ENCODE data around the gene RAPGEF5. TPM values are rescaled to one million over a fixed set of nuclear protein-coding genes. Genes with fewer than 3 reads are reported as not detected.

RAPGEF5 gene
- 10 to 100 TPM; 47.2 to 88.7 (median 72.8) TPM for polyA plus RNA-seq (ENCODE audit: insufficient read depth in 1 of 5, insufficient read length in 5 of 5, low replicate concordance in 1 of 5)
- long read RNA-seq, donor 1, partial matches to known transcripts: 0 of 1 reads
- long read RNA-seq, donor 1, other reads (novel, unspliced or antisense): 0 of 1 reads
- long read RNA-seq, donor 2: 0 reads
- long read RNA-seq, donor 3, partial matches to known transcripts: 0 of 1 reads
- long read RNA-seq, donor 3, other reads (novel, unspliced or antisense): 0 of 1 reads
- long read RNA-seq, donor 4, full-length matches to known transcripts: 1 of 1 reads
- long read RNA-seq, donor 4, partial matches to known transcripts: 0 of 1 reads
- long read RNA-seq, donor 4, other reads (novel, unspliced or antisense): 0 of 1 reads
- long read RNA-seq, donor 5: 0 reads
- long read RNA-seq, donor 6, full-length matches to known transcripts: 2 of 9 reads
- long read RNA-seq, donor 6, partial matches to known transcripts: 7 of 9 reads
- long read RNA-seq, donor 6, other reads (novel, unspliced or antisense): 0 of 9 reads
- long read RNA-seq, donor 7: 0 reads
- long read RNA-seq, donor 8: 0 reads

GRCh38 chr7:22356701-22357310 is at the start of gene RAPGEF5:
Gene RAPGEF5, minus strand, starts transcription at chr7:22357154. Its CDS starts 94 bp downstream, at chr7:22357060.
- no peak for DNase-seq

- DNase-seq: no peak
Observed at GRCh38 chr7:22406715-22407114, 49.8 kb upstream of the RAPGEF5 start.

GRCh38 chr7:22404421-22405023 is 47.6 kb upstream of the RAPGEF5 start:
- no peak for DNase-seq

- DNase-seq: no peak
Observed at GRCh38 chr7:22403344-22403743, 46.4 kb upstream of the RAPGEF5 start.

GRCh38 chr7:22402250-22402649 is 45.3 kb upstream of the RAPGEF5 start:
- DNase-seq: no peak

- DNase-seq: no peak
Observed at GRCh38 chr7:22400936-22401553, 44.1 kb upstream of the RAPGEF5 start.

GRCh38 chr7:22400150-22400814 is 43.3 kb upstream of the RAPGEF5 start:
- no peak for DNase-seq

GRCh38 chr7:22399546-22399945 is 42.6 kb upstream of the RAPGEF5 start:
- DNase-seq: no peak

- no peak for DNase-seq
Observed at GRCh38 chr7:22399091-22399490, 42.1 kb upstream of the RAPGEF5 start.

- DNase-seq: no peak
Observed at GRCh38 chr7:22397981-22398380, 41.0 kb upstream of the RAPGEF5 start.

- DNase-seq: no peak
Observed at GRCh38 chr7:22395222-22395621, 38.3 kb upstream of the RAPGEF5 start.

GRCh38 chr7:22394739-22395138 is 37.8 kb upstream of the RAPGEF5 start:
- no peak for DNase-seq

GRCh38 chr7:22393913-22394729 is 37.2 kb upstream of the RAPGEF5 start:
- DNase-seq: no peak

GRCh38 chr7:22390516-22390915 is 33.6 kb upstream of the RAPGEF5 start:
- no peak for DNase-seq

- no peak for DNase-seq
Observed at GRCh38 chr7:22389892-22390291, 32.9 kb upstream of the RAPGEF5 start.

GRCh38 chr7:22387583-22387982 is 30.6 kb upstream of the RAPGEF5 start:
- DNase-seq: no peak

GRCh38 chr7:22386865-22387264 is 29.9 kb upstream of the RAPGEF5 start:
- no peak for DNase-seq

GRCh38 chr7:22386206-22386858 is 29.4 kb upstream of the RAPGEF5 start:
- no peak for DNase-seq

- no peak for DNase-seq
Observed at GRCh38 chr7:22385326-22385725, 28.4 kb upstream of the RAPGEF5 start.

- no peak for DNase-seq
Observed at GRCh38 chr7:22380333-22380732, 23.4 kb upstream of the RAPGEF5 start.
